Lung (tissue), 12 donors: ENCODE measurements around the gene PPP2R2C. TPM values are rescaled to one million over a fixed set of nuclear protein-coding genes. Genes with fewer than 3 reads are reported as not detected.

Experiments
- ATAC-seq: fragments of 200-7000 bp; cut with Tn5 transposase; one replicate; pipeline ENCODE4 v1.9.1; 2020; ENCODE audit warnings: moderate number of reproducible peaks; ENCODE audit not compliant: insufficient read depth, low FRiP score
- DNase-seq, 3 donors: peaks; one replicate each; pipeline ENCODE4 v3.0.0-alpha.2; 2013 to 2017
- H3K27ac ChIP-seq, 2 donors: one replicate each; pipeline ENCODE4 v1.5.1; 2013; ENCODE audit warnings: mild to moderate bottlenecking in 2 of 2, moderate library complexity in 2 of 2, control low read depth in 1 of 2, inconsistent platforms in 1 of 2, low read depth in 1 of 2, low read length in 1 of 2
- H3K27me3 ChIP-seq, 3 donors: one replicate each; pipeline ENCODE4 v1.5.1; 2013; ENCODE audit warnings: low read length in 2 of 3; ENCODE audit not compliant: control insufficient read depth in 3 of 3, insufficient read depth in 3 of 3
- H3K36me3 ChIP-seq, 4 donors: one replicate each; pipeline ENCODE4 v1.5.1; 2013; ENCODE audit warnings: low read length in 4 of 4, mild to moderate bottlenecking in 1 of 4, moderate library complexity in 1 of 4; ENCODE audit not compliant: control insufficient read depth in 4 of 4, insufficient read depth in 4 of 4
- H3K4me1 ChIP-seq, 5 donors: one replicate each; pipeline ENCODE4 v1.5.1; 2013; ENCODE audit warnings: low read length in 5 of 5, mild to moderate bottlenecking in 2 of 5, moderate library complexity in 1 of 5; ENCODE audit not compliant: control insufficient read depth in 5 of 5, insufficient read depth in 5 of 5
- H3K4me3 ChIP-seq: one replicate; pipeline ENCODE4 v1.5.1; 2013; ENCODE audit warnings: mild to moderate bottlenecking, control low read depth, moderate library complexity
- H3K9ac ChIP-seq, 2 donors: one replicate each; pipeline ENCODE4 v1.5.1; 2013; ENCODE audit warnings: low read length in 2 of 2, control low read depth in 1 of 2; ENCODE audit not compliant: insufficient read depth in 1 of 2
- H3K9me3 ChIP-seq, 4 donors: one replicate each; pipeline ENCODE4 v1.5.1; 2013; ENCODE audit warnings: low read length in 3 of 4, mild to moderate bottlenecking in 1 of 4, moderate library complexity in 1 of 4; ENCODE audit not compliant: control insufficient read depth in 4 of 4, insufficient read depth in 3 of 4
- CTCF ChIP-seq: IDR thresholded peaks from 2 replicates; pipeline ENCODE4 v1.5.1; 2012; ENCODE audit warnings: mild to moderate bottlenecking; ENCODE audit errors: control extremely low read depth, extremely low read depth
- WGBS, 2 donors: extraction: QIAGEN DNeasy Blood & Tissue Kit; methylation state at CpG; one replicate each; pipeline ENCODE4 v1.1.7; 2013; 5-methylcytosine and 5-hydroxymethylcytosine counted together
- polyA plus RNA-seq, 2 donors: library from polyadenylated mRNA; stranded (reverse); fragments of 200-250 nt; gene quantifications; one replicate each; pipeline ENCODE4 v1.2.1, GENCODE V29; 2013
- total RNA-seq, 2 donors: library from RNA; depleted of rRNA in 1 of 2; stranded (reverse); fragments of >200 nt in 1 of 2; gene quantifications; one replicate each; pipeline ENCODE4 v1.2.1, GENCODE V29; 2014 to 2021
- donor health status: control.
- donor health status: control.
- donor health status: Bipolar disorder and iron deficiency.
- donor health status: healthy.
- donor health status: DM: yes; HTN: yes; CAD: no.

Gene PPP2R2C
- total and polyA plus RNA-seq, 4 donors, result 0.03 to 0.57 (median 0.04) TPM

GRCh38 chr4:6474705-6475457 lies 2.5 kb upstream of the PPP2R2C start:
- Histone ChIP-seq H3K9me3 (peaks cover 0 to 14% (median 0%) of the 10 kb centered on the region in 4 donors), H3K9ac (no peak overlapping the region), H3K4me1 (peaks cover 0 to 8% (median 3%) of the 10 kb centered on the region in 5 donors), H3K27me3 (peaks cover 34 to 50% (median 40%) of the 10 kb centered on the region in 3 donors), H3K36me3 (no peaks in the 10 kb centered on the region), H3K4me3 (no peak overlapping the region), H3K27ac (no peak overlapping the region)
- no peak for DNase-seq
- TF ChIP-seq CTCF, result no peak
- no peak for ATAC-seq
- WGBS, 2 donors, result 72 to 82% methylated on average over 9 of the region's 9 CpGs

- Histone ChIP-seq H3K9ac (no peak overlapping the region), H3K27ac (no peak overlapping the region), H3K4me3 (no peak overlapping the region), H3K27me3 (peaks cover 40 to 57% (median 41%) of the 10 kb centered on the region in 3 donors), H3K36me3 (no peaks in the 10 kb centered on the region), H3K4me1 (peaks cover 0 to 8% (median 3%) of the 10 kb centered on the region in 5 donors), H3K9me3 (peaks cover 0 to 14% (median 0%) of the 10 kb centered on the region in 4 donors)
- no peak for ATAC-seq
- TF ChIP-seq CTCF, result no peak
- 46 to 55% methylated on average over 5 of the region's 5 CpGs for WGBS, 2 donors
- no peak for DNase-seq
These were observed 1.7 kb upstream of the PPP2R2C start for GRCh38 chr4:6474053-6474568.

- WGBS, 2 donors, result 34 to 36% methylated on average over 9 of the region's 9 CpGs
- H3K4me1 ChIP-seq, result peaks cover 0 to 8% (median 3%) of the 10 kb centered on the region in 5 donors
- H3K36me3 ChIP-seq, result no peaks in the 10 kb centered on the region
- H3K9me3 ChIP-seq, result peaks cover 0 to 13% (median 0%) of the 10 kb centered on the region in 4 donors
- H3K27me3 ChIP-seq, result peaks cover 35 to 58% (median 44%) of the 10 kb centered on the region in 3 donors
- no peak for TF ChIP-seq CTCF
- H3K9ac ChIP-seq, result no peak overlapping the region
- no peak overlapping the region for H3K27ac ChIP-seq
- ATAC-seq, result no peak
- DNase-seq, result no peak
- no peak overlapping the region for H3K4me3 ChIP-seq
These were observed 1.0 kb upstream of the PPP2R2C start for GRCh38 chr4:6473264-6474052.
